Tibial artery (tissue), 4 donors: ENCODE measurements around the gene EP400.

Source experiments
- DNase-seq, 2 donors: peaks; one replicate each; pipeline ENCODE4 v3.0.0-alpha.2; 2019
- H3K27ac ChIP-seq, 2 donors: fragments of 200-600 bp; sonication (generic) in 1 of 2; 1 replicate in 1 of 2; 2 replicates in 1 of 2; pipeline ENCODE4 v1.5.1; 2018 to 2019; ENCODE audit warnings: mild to moderate bottlenecking in 1 of 2
- H3K27me3 ChIP-seq, 2 donors: fragments of 200-600 bp; sonication (generic) in 1 of 2; one replicate each; pipeline versions ENCODE4 v1.5.1 to v1.6.0; 2016 to 2019
- H3K36me3 ChIP-seq, 3 donors: fragments of 200-600 bp; sonication (generic) in 2 of 3; one replicate each; pipeline ENCODE4 v1.5.1; 2016 to 2019; ENCODE audit warnings: mild to moderate bottlenecking in 2 of 3
- H3K4me1 ChIP-seq, 4 donors: fragments of 200-600 bp; sonication (generic) in 2 of 4; 1 replicate in 3 of 4; 2 replicates in 1 of 4; pipeline ENCODE4 v1.5.1; 2016 to 2019
- H3K4me3 ChIP-seq, 2 donors: fragments of 200-600 bp; sonication (generic) in 1 of 2; 1 replicate in 1 of 2; 2 replicates in 1 of 2; pipeline ENCODE4 v1.5.1; 2018 to 2019; ENCODE audit warnings: mild to moderate bottlenecking in 2 of 2
- H3K9me3 ChIP-seq, 3 donors: fragments of 200-600 bp; sonication (generic) in 1 of 3; one replicate each; pipeline ENCODE4 v1.5.1; 2016 to 2019
- intact Hi-C: fragments of 100-400 bp; cut with DNase I; formaldehyde crosslinking; loops from one replicate; pipeline ENCODE4 v1.15.0; 2023; ENCODE audit warnings: low total_unique reads
- TF ChIP-seq, protein P1 (sequence below), 2 experiments: fragments of 200-600 bp in 1 of 2; fragments of 450-650 bp in 1 of 2; IDR thresholded peaks; one replicate each; pipeline ENCODE4 v1.5.1; 2017 to 2019; ENCODE audit warnings: antibody characterized with exemption in 2 of 2, mild to moderate bottlenecking in 1 of 2, moderate library complexity in 1 of 2

The EP400 gene

DNA sequence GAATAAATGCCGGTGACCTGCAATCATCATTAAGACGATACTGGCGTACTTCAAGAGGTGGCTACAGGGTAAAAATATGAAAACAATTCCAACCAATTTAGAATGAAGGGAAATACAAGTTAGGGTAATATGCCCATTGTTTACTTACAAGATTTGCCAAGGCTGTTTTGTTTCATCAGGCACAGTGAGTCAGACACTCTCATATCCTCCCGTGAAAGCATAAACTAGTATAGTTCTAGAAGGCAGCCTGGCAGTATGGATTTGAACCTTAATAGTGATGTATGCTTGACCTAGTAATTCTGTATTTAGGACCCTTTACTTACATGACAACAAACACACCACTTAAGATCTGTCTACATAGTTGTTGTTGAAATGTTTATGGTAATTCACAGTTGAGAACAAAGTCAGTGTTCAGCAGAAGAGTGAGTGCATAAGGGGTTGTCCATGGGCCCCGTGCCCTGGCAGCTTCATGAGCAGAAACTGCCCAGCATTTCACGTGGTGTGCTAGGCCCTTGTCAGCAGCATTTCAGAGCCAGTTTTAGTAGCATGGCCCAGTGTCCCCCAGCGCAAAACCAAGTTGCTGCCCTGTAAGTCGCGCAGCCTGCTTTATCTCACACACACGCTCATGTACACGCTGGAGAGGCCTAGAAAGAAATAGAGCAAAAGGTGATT is 80.8 kb downstream of the EP400 start:
- intact Hi-C loops, result no loop called here
- no peak overlapping the region for H3K27ac ChIP-seq

GRCh38 chr12:132033627-132034026 is 83.9 kb downstream of the EP400 start:
- Histone ChIP-seq H3K9me3 (no peaks in the 10 kb centered on the region), H3K27ac (no peak overlapping the region), H3K36me3 (peaks cover 87 to 100% (median 92%) of the 10 kb centered on the region in 3 donors), H3K27me3 (no peaks in the 10 kb centered on the region), H3K4me3 (no peak overlapping the region), H3K4me1 (no peaks in the 10 kb centered on the region)
- TF ChIP-seq, protein P1, sequence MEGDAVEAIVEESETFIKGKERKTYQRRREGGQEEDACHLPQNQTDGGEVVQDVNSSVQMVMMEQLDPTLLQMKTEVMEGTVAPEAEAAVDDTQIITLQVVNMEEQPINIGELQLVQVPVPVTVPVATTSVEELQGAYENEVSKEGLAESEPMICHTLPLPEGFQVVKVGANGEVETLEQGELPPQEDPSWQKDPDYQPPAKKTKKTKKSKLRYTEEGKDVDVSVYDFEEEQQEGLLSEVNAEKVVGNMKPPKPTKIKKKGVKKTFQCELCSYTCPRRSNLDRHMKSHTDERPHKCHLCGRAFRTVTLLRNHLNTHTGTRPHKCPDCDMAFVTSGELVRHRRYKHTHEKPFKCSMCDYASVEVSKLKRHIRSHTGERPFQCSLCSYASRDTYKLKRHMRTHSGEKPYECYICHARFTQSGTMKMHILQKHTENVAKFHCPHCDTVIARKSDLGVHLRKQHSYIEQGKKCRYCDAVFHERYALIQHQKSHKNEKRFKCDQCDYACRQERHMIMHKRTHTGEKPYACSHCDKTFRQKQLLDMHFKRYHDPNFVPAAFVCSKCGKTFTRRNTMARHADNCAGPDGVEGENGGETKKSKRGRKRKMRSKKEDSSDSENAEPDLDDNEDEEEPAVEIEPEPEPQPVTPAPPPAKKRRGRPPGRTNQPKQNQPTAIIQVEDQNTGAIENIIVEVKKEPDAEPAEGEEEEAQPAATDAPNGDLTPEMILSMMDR (IDR thresholded peaks at IDR 0.05), result no peak
- no peak for DNase-seq
- intact Hi-C loops, result no loop called here

More for the DNA sequence above, 80.8 kb downstream of the EP400 start:
- DNase-seq, result peak in 1 of 2 donors; percentile 40
- TF ChIP-seq, protein P1 (IDR thresholded peaks at IDR 0.05), result no peak
- H3K27me3 ChIP-seq, result no peaks in the 10 kb centered on the region
- H3K36me3 ChIP-seq, result peaks cover 89 to 100% (median 97%) of the 10 kb centered on the region in 3 donors
- H3K9me3 ChIP-seq, result no peaks in the 10 kb centered on the region
- no peaks in the 10 kb centered on the region for H3K4me1 ChIP-seq
- H3K4me3 ChIP-seq, result no peak overlapping the region

DNA sequence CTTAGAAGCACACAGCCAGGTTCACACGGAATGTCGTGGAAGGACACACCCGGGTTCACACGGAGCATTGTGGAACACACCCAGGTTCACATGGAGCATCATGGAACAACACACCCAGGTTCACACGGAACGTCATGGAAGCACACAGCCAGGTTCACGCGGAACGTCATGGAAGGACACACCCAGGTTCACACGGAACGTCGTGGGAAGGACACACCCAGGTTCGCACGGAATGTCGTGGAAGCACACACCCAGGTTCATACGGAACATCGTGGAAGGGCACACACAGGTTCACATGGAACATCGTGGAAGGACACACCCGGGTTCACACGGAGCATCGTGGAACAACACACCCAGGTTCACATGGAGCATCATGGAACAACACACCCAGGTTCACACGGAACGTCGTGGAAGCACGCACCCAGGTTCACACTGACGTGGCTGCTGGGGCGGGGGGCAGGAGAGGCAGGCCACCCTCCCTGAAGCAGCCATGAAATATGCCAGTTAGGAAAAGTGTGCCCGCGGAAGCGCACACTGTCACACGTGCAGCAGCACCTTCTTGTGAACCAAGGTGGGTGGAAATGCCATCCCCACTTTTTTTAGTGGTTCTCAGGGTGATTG is 86.4 kb downstream of the EP400 start:
- TF ChIP-seq, protein P1 (IDR thresholded peaks at IDR 0.05), result no peak
- no peak for DNase-seq

GRCh38 chr12:132040906-132041606 is 91.3 kb downstream of the EP400 start:
- Histone ChIP-seq H3K27ac (no peak overlapping the region), H3K4me1 (no peaks in the 10 kb centered on the region), H3K27me3 (no peaks in the 10 kb centered on the region), H3K9me3 (no peaks in the 10 kb centered on the region), H3K36me3 (peaks cover 56 to 91% (median 80%) of the 10 kb centered on the region in 3 donors), H3K4me3 (no peak overlapping the region)
- TF ChIP-seq, protein P1 (IDR thresholded peaks at IDR 0.05), result no peak
- DNase-seq, result no peak
- intact Hi-C loops, result no loop called here

More for the DNA sequence above, 86.4 kb downstream of the EP400 start:
- Histone ChIP-seq H3K27me3 (no peaks in the 10 kb centered on the region), H3K4me3 (no peak overlapping the region), H3K27ac (no peak overlapping the region), H3K9me3 (no peaks in the 10 kb centered on the region), H3K36me3 (peaks cover 73 to 98% (median 88%) of the 10 kb centered on the region in 3 donors), H3K4me1 (no peaks in the 10 kb centered on the region)
- intact Hi-C loops, result no loop called here

GRCh38 chr12:132043216-132043615 is 93.5 kb downstream of the EP400 start:
- Histone ChIP-seq H3K4me3 (no peak overlapping the region), H3K27ac (no peak overlapping the region), H3K9me3 (no peaks in the 10 kb centered on the region), H3K27me3 (no peaks in the 10 kb centered on the region), H3K4me1 (no peaks in the 10 kb centered on the region), H3K36me3 (peaks cover 39 to 86% (median 83%) of the 10 kb centered on the region in 3 donors)
- DNase-seq, result no peak
- intact Hi-C loops, result no loop called here
- TF ChIP-seq, protein P1 (IDR thresholded peaks at IDR 0.05), result no peak
